ENCODE measurements around the gene SERPINB12.

SERPINB12 gene

GRCh38 chr18:63551769-63552168 lies 9.6 kb downstream of the SERPINB12 start:
- DNase-seq = no peak

GRCh38 chr18:63552581-63552980 lies 10.4 kb downstream of the SERPINB12 start:
- no peak for DNase-seq

- DNase-seq = no peak
Observed at GRCh38 chr18:63553081-63553480, 10.9 kb downstream of the SERPINB12 start.

GRCh38 chr18:63559567-63560491 lies 17.7 kb downstream of the SERPINB12 start:
- DNase-seq = no peak

GRCh38 chr18:63562284-63562683 lies 20.1 kb downstream of the SERPINB12 start:
- no peak for DNase-seq

- no peak for DNase-seq
Observed at GRCh38 chr18:63564021-63564420, 21.9 kb downstream of the SERPINB12 start.

GRCh38 chr18:63564561-63564960 lies 22.4 kb downstream of the SERPINB12 start:
- no peak for DNase-seq

GRCh38 chr18:63567276-63567675 lies 25.1 kb downstream of the SERPINB12 start:
- no peak for DNase-seq

- no peak for DNase-seq
Observed at GRCh38 chr18:63567825-63568224, 25.7 kb downstream of the SERPINB12 start.

- DNase-seq = no peak
Observed at GRCh38 chr18:63570721-63571120, 28.6 kb downstream of the SERPINB12 start.

- no peak for DNase-seq
Observed at GRCh38 chr18:63575681-63576080, 33.5 kb downstream of the SERPINB12 start.

GRCh38 chr18:63578357-63578958 lies 36.3 kb downstream of the SERPINB12 start:
- DNase-seq = no peak

GRCh38 chr18:63579616-63580015 lies 37.4 kb downstream of the SERPINB12 start:
- no peak for DNase-seq

- no peak for DNase-seq
Observed at GRCh38 chr18:63585988-63586387, 43.8 kb downstream of the SERPINB12 start.

GRCh38 chr18:63586431-63586830 lies 44.3 kb downstream of the SERPINB12 start:
- DNase-seq = no peak

GRCh38 chr18:63586966-63587365 lies 44.8 kb downstream of the SERPINB12 start, which contains the start of gene SERPINB13:
SERPINB13 (plus strand) TSS chr18:63587343; CDS start chr18:63588668, 1,325 bp downstream.
- no peak for DNase-seq

GRCh38 chr18:63588909-63589308 lies 46.7 kb downstream of the SERPINB12 start:
- no peak for DNase-seq

- DNase-seq = no peak
Observed at GRCh38 chr18:63590373-63590772, 48.2 kb downstream of the SERPINB12 start.

GRCh38 chr18:63590966-63591695 lies 49.0 kb downstream of the SERPINB12 start:
- DNase-seq = no peak

GRCh38 chr18:63591725-63592124 lies 49.6 kb downstream of the SERPINB12 start:
- no peak for DNase-seq

GRCh38 chr18:63592471-63592870 lies 50.3 kb downstream of the SERPINB12 start:
- DNase-seq = no peak

GRCh38 chr18:63596964-63597363 lies 54.8 kb downstream of the SERPINB12 start:
- DNase-seq = no peak

GRCh38 chr18:63603355-63603754 lies 61.2 kb downstream of the SERPINB12 start:
- no peak for DNase-seq
